ENCODE data around the gene AFF3. TPM values are rescaled to one million over a fixed set of nuclear protein-coding genes. Genes with fewer than 3 reads are reported as not detected.

Gene AFF3
- total and polyA plus RNA-seq, 4 donors: 0.48 to 5.3 (median 2.3) TPM

GRCh38 chr2:100107440-100107839, 35.0 kb downstream of the AFF3 start:
- H3K4me3 ChIP-seq (ENCODE audit: low read depth in 1 of 3, low read length in 3 of 3): no peak overlapping the region
- no peaks in the 10 kb centered on the region for H3K9me3 ChIP-seq (ENCODE audit: control insufficient read depth in 4 of 4, low read length in 3 of 4)
- WGBS: 88% methylated on average over 1 of the region's 1 CpG
- H3K27ac ChIP-seq (ENCODE audit: low read depth in 1 of 2, low read length in 2 of 2): no peak overlapping the region
- TF ChIP-seq NR2F2 (IDR thresholded peaks at IDR 0.05): no peak
- TF ChIP-seq SP1 (IDR thresholded peaks at IDR 0.05): no peak
- TF ChIP-seq, protein P1, sequence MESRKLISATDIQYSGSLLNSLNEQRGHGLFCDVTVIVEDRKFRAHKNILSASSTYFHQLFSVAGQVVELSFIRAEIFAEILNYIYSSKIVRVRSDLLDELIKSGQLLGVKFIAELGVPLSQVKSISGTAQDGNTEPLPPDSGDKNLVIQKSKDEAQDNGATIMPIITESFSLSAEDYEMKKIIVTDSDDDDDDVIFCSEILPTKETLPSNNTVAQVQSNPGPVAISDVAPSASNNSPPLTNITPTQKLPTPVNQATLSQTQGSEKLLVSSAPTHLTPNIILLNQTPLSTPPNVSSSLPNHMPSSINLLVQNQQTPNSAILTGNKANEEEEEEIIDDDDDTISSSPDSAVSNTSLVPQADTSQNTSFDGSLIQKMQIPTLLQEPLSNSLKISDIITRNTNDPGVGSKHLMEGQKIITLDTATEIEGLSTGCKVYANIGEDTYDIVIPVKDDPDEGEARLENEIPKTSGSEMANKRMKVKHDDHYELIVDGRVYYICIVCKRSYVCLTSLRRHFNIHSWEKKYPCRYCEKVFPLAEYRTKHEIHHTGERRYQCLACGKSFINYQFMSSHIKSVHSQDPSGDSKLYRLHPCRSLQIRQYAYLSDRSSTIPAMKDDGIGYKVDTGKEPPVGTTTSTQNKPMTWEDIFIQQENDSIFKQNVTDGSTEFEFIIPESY (IDR thresholded peaks at IDR 0.05): no peak
- TF ChIP-seq, protein P2, sequence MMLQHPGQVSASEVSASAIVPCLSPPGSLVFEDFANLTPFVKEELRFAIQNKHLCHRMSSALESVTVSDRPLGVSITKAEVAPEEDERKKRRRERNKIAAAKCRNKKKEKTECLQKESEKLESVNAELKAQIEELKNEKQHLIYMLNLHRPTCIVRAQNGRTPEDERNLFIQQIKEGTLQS (IDR thresholded peaks at IDR 0.05): no peak
- no peak for TF ChIP-seq HNF4A (conservative IDR thresholded peaks at IDR 0.05)
- no peaks in the 10 kb centered on the region for H3K36me3 ChIP-seq (ENCODE audit: control insufficient read depth in 4 of 4, insufficient read depth in 3 of 4, low read depth in 1 of 4, low read length in 3 of 4)
- H3K4me1 ChIP-seq (ENCODE audit: control insufficient read depth in 4 of 4, insufficient read depth in 4 of 4, low read length in 3 of 4): peaks cover 4 to 7% (median 4%) of the 10 kb centered on the region in 4 donors
- no peak for DNase-seq (ENCODE audit: low spot score)
- H3K9ac ChIP-seq (ENCODE audit: low read depth in 1 of 2, low read length in 2 of 2): no peak overlapping the region
- no peaks in the 10 kb centered on the region for H3K27me3 ChIP-seq (ENCODE audit: control insufficient read depth in 4 of 4, insufficient read depth in 4 of 4, low read length in 3 of 4)

GRCh38 chr2:100106460-100106859, 35.9 kb downstream of the AFF3 start:
- H3K36me3 ChIP-seq (ENCODE audit: control insufficient read depth in 4 of 4, insufficient read depth in 3 of 4, low read depth in 1 of 4, low read length in 3 of 4): no peaks in the 10 kb centered on the region
- no peak overlapping the region for H3K9ac ChIP-seq (ENCODE audit: low read depth in 1 of 2, low read length in 2 of 2)
- H3K9me3 ChIP-seq (ENCODE audit: control insufficient read depth in 4 of 4, low read length in 3 of 4): no peaks in the 10 kb centered on the region
- H3K27me3 ChIP-seq (ENCODE audit: control insufficient read depth in 4 of 4, insufficient read depth in 4 of 4, low read length in 3 of 4): no peaks in the 10 kb centered on the region
- H3K4me1 ChIP-seq (ENCODE audit: control insufficient read depth in 4 of 4, insufficient read depth in 4 of 4, low read length in 3 of 4): peaks cover 4 to 7% (median 4%) of the 10 kb centered on the region in 4 donors
- DNase-seq (ENCODE audit: low spot score): no peak
- no peak overlapping the region for H3K4me3 ChIP-seq (ENCODE audit: low read depth in 1 of 3, low read length in 3 of 3)
- WGBS: 81% methylated on average over 9 of the region's 9 CpGs
- no peak overlapping the region for H3K27ac ChIP-seq (ENCODE audit: low read depth in 1 of 2, low read length in 2 of 2)
- TF ChIP-seq, protein P1 (IDR thresholded peaks at IDR 0.05): no peak
- no peak for TF ChIP-seq GABPA (IDR thresholded peaks at IDR 0.05 in 1 of 2, conservative IDR thresholded peaks at IDR 0.05 in 1 of 2)
- no peak for TF ChIP-seq RXRA (IDR thresholded peaks at IDR 0.05)
- no peak for TF ChIP-seq HNF4G (IDR thresholded peaks at IDR 0.05)
- no peak for TF ChIP-seq JUND (IDR thresholded peaks at IDR 0.05)

GRCh38 chr2:100105678-100106054, 36.7 kb downstream of the AFF3 start:
- Histone ChIP-seq H3K4me1 (ENCODE audit: control insufficient read depth in 4 of 4, insufficient read depth in 4 of 4, low read length in 3 of 4) (peaks cover 4 to 7% (median 4%) of the 10 kb centered on the region in 4 donors), H3K9ac (ENCODE audit: low read depth in 1 of 2, low read length in 2 of 2) (no peak overlapping the region), H3K4me3 (ENCODE audit: low read depth in 1 of 3, low read length in 3 of 3) (peak overlapping the region in 2 of 3 donors; percentile 64 to 90), H3K27ac (ENCODE audit: low read depth in 1 of 2, low read length in 2 of 2) (no peak overlapping the region), H3K27me3 (ENCODE audit: control insufficient read depth in 4 of 4, insufficient read depth in 4 of 4, low read length in 3 of 4) (no peaks in the 10 kb centered on the region), H3K36me3 (ENCODE audit: control insufficient read depth in 4 of 4, insufficient read depth in 3 of 4, low read depth in 1 of 4, low read length in 3 of 4) (no peaks in the 10 kb centered on the region), H3K9me3 (ENCODE audit: control insufficient read depth in 4 of 4, low read length in 3 of 4) (no peaks in the 10 kb centered on the region)
- 75% methylated on average over 12 of the region's 12 CpGs for WGBS
- no peak for DNase-seq (ENCODE audit: low spot score)
- TF ChIP-seq, protein P2 (IDR thresholded peaks at IDR 0.05): no peak
- TF ChIP-seq, protein P1 (IDR thresholded peaks at IDR 0.05): no peak
- TF ChIP-seq NR2F2 (IDR thresholded peaks at IDR 0.05) (no peak), TAF1 (conservative IDR thresholded peaks at IDR 0.05) (no peak), FOXA1 (IDR thresholded peaks at IDR 0.05) (no peak), YY1 (IDR thresholded peaks at IDR 0.05) (no peak), HNF4A (conservative IDR thresholded peaks at IDR 0.05) (no peak), EGR1 (IDR thresholded peaks at IDR 0.05; ENCODE audit: low read depth in 2 of 2) (no peak), HNF4G (IDR thresholded peaks at IDR 0.05) (no peak), GABPA (IDR thresholded peaks at IDR 0.05 in 1 of 2, conservative IDR thresholded peaks at IDR 0.05 in 1 of 2) (no peak), SP1 (IDR thresholded peaks at IDR 0.05) (no peak), RAD21 (IDR thresholded peaks at IDR 0.05) (no peak), FOXA2 (IDR thresholded peaks at IDR 0.05) (no peak), MAX (IDR thresholded peaks at IDR 0.05) (no peak), JUND (IDR thresholded peaks at IDR 0.05) (no peak), RXRA (IDR thresholded peaks at IDR 0.05) (no peak)
- TF ChIP-seq, protein P3, sequence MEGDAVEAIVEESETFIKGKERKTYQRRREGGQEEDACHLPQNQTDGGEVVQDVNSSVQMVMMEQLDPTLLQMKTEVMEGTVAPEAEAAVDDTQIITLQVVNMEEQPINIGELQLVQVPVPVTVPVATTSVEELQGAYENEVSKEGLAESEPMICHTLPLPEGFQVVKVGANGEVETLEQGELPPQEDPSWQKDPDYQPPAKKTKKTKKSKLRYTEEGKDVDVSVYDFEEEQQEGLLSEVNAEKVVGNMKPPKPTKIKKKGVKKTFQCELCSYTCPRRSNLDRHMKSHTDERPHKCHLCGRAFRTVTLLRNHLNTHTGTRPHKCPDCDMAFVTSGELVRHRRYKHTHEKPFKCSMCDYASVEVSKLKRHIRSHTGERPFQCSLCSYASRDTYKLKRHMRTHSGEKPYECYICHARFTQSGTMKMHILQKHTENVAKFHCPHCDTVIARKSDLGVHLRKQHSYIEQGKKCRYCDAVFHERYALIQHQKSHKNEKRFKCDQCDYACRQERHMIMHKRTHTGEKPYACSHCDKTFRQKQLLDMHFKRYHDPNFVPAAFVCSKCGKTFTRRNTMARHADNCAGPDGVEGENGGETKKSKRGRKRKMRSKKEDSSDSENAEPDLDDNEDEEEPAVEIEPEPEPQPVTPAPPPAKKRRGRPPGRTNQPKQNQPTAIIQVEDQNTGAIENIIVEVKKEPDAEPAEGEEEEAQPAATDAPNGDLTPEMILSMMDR (IDR thresholded peaks at IDR 0.05; ENCODE audit: low read depth, low read length, missing input control): no peak

Measured in liver (tissue), 9 donors.